OCI-M2 (cell line): ENCODE data around the gene NSUN2.

Experiments
- DNase-seq: peaks from one replicate; lab custom pipeline; 2025; ENCODE audit not compliant: unreplicated experiment; lab: John Stamatoyannopoulos, UW

NSUN2 gene

GRCh38 chr5:6567068-6567467 lies 65.8 kb downstream of the NSUN2 start:
- no peak for DNase-seq

GRCh38 chr5:6565492-6565891 lies 67.4 kb downstream of the NSUN2 start:
- DNase-seq = no peak

GRCh38 chr5:6557807-6558575 lies 74.9 kb downstream of the NSUN2 start:
- DNase-seq = no peak

GRCh38 chr5:6556802-6557102 lies 76.1 kb downstream of the NSUN2 start:
- no peak for DNase-seq

GRCh38 chr5:6556089-6556801 lies 76.6 kb downstream of the NSUN2 start:
- no peak for DNase-seq

GRCh38 chr5:6554812-6555211 lies 78.0 kb downstream of the NSUN2 start:
- DNase-seq = no peak

- no peak for DNase-seq
Measured at GRCh38 chr5:6553972-6554371, 78.9 kb downstream of the NSUN2 start.

GRCh38 chr5:6552612-6553011 lies 80.2 kb downstream of the NSUN2 start:
- DNase-seq = no peak

- no peak for DNase-seq
Measured at GRCh38 chr5:6551955-6552313, 80.9 kb downstream of the NSUN2 start.

GRCh38 chr5:6551287-6551954 lies 81.4 kb downstream of the NSUN2 start:
- DNase-seq = no peak

- DNase-seq = no peak
Measured at GRCh38 chr5:6550628-6551027, 82.2 kb downstream of the NSUN2 start.
